Ovary (tissue), 3 donors: ENCODE measurements around the gene SPAG9.

Source experiments
- POLR2A ChIP-seq: fragments of 450-650 bp; IDR thresholded peaks from one replicate; pipeline ENCODE4 v1.6.1; 2017; ENCODE audit warnings: antibody characterized with exemption, mild to moderate bottlenecking, moderate library complexity
- TF ChIP-seq, protein P1 (sequence below), 3 donors: fragments of 450-650 bp in 2 of 3; fragments of 200-600 bp in 1 of 3; IDR thresholded peaks; one replicate each; pipeline versions ENCODE4 v1.5.1 to v1.8.0; 2016 to 2022; ENCODE audit warnings: antibody characterized with exemption in 3 of 3, mild to moderate bottlenecking in 1 of 3
- donor health status: DM: no; HTN: no; CAD: no.

DNA sequence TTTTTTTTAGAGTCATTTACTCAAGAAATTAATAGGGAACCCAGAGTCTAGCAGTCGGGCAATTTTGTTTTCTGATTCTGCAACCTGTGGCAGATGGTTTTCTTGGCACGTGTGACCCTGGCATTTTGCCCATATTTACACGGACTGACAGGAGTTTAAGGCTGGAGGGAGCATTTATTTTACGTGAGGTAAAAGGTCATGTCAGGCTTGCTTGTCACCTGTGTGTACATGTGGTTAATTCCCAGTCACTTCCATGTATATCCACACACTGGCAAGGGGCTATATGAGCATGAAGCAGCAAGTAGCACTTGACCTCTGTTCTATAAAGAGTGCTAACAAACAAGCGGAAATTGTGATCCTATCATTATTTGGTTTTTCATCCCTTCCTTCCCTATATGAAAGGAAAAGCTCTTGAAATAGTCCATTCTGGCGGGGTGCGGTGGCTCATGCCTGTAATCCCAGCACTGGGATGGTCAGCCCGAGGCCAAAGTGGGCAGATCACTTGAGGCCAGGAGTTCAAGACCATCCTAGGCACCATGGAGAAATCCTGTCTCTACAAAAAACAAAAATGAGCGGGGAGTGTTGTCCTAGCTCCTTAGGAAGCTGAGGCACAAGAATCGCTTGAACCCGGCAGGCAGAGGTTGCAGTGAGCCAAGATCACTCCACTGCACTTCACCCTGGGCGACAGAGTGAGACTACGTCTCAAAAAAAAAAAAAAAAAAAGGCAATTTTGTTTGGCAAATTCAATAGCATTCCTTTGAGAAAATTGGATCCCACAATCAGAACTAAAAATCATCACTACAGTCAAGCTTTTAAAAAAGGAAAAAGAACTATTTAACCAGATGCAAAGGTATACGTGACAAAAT, 2.1 kb downstream of the SPAG9 start:
- TF ChIP-seq, protein P1, sequence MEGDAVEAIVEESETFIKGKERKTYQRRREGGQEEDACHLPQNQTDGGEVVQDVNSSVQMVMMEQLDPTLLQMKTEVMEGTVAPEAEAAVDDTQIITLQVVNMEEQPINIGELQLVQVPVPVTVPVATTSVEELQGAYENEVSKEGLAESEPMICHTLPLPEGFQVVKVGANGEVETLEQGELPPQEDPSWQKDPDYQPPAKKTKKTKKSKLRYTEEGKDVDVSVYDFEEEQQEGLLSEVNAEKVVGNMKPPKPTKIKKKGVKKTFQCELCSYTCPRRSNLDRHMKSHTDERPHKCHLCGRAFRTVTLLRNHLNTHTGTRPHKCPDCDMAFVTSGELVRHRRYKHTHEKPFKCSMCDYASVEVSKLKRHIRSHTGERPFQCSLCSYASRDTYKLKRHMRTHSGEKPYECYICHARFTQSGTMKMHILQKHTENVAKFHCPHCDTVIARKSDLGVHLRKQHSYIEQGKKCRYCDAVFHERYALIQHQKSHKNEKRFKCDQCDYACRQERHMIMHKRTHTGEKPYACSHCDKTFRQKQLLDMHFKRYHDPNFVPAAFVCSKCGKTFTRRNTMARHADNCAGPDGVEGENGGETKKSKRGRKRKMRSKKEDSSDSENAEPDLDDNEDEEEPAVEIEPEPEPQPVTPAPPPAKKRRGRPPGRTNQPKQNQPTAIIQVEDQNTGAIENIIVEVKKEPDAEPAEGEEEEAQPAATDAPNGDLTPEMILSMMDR (IDR thresholded peaks at IDR 0.05): no peak
- no peak for TF ChIP-seq POLR2A
